NCI-H2227 (cell line): ENCODE measurements around the gene MYT1.
A peak's percentile ranks its signal among the peaks of the same experiment; 100 is the strongest.
"Not testable (repeated sequence)": the region's sequence is repeated elsewhere in the genome, so short reads cannot be mapped to it uniquely, and the experiment has no call there.

Experiments
- DNase-seq: peaks from one replicate; lab custom pipeline; 2025; ENCODE audit not compliant: unreplicated experiment; lab: John Stamatoyannopoulos, UW

MYT1 gene

GRCh38 chr20:64164123-64164836 is at the start of gene MYT1:
Gene MYT1 (plus strand): TSS chr20:64164452. CDS start chr20:64198862, 34,410 bp downstream.
- DNase-seq = peak; percentile 89

- DNase-seq = peak; percentile 59
Measured at GRCh38 chr20:64115171-64115911, 48.9 kb upstream of the MYT1 start.

GRCh38 chr20:64116016-64116415 is 48.2 kb upstream of the MYT1 start:
- no peak for DNase-seq

GRCh38 chr20:64116541-64117431 is 47.5 kb upstream of the MYT1 start:
- no peak for DNase-seq

- not testable (repeated sequence) for DNase-seq
Measured at GRCh38 chr20:64117432-64117777, 46.8 kb upstream of the MYT1 start.

- no peak for DNase-seq
Measured at GRCh38 chr20:64119301-64119680, 45.0 kb upstream of the MYT1 start.

GRCh38 chr20:64119681-64120341 is 44.4 kb upstream of the MYT1 start:
- DNase-seq = no peak

GRCh38 chr20:64121586-64121985 is 42.7 kb upstream of the MYT1 start:
- no peak for DNase-seq

GRCh38 chr20:64122927-64123326 is 41.3 kb upstream of the MYT1 start:
- not testable (repeated sequence) for DNase-seq

- DNase-seq = not testable (repeated sequence)
Measured at GRCh38 chr20:64123517-64123916, 40.7 kb upstream of the MYT1 start.

- no peak for DNase-seq
Measured at GRCh38 chr20:64129146-64129782, 35.0 kb upstream of the MYT1 start.

- no peak for DNase-seq
Measured at GRCh38 chr20:64130271-64130670, 34.0 kb upstream of the MYT1 start.

GRCh38 chr20:64130876-64131275 is 33.4 kb upstream of the MYT1 start:
- no peak for DNase-seq

- no peak for DNase-seq
Measured at GRCh38 chr20:64131406-64131805, 32.8 kb upstream of the MYT1 start.

GRCh38 chr20:64133951-64134407 is 30.3 kb upstream of the MYT1 start:
- no peak for DNase-seq

GRCh38 chr20:64134744-64135143 is 29.5 kb upstream of the MYT1 start:
- not testable (repeated sequence) for DNase-seq

- no peak for DNase-seq
Measured at GRCh38 chr20:64136004-64136710, 28.1 kb upstream of the MYT1 start.

GRCh38 chr20:64137598-64138031 is 26.6 kb upstream of the MYT1 start:
- no peak for DNase-seq

- DNase-seq = no peak
Measured at GRCh38 chr20:64138276-64138815, 25.9 kb upstream of the MYT1 start.
